GM12878 (cell line): ENCODE results near the gene ZNF30. TPM values are rescaled to one million over a fixed set of nuclear protein-coding genes. Genes with fewer than 3 reads are reported as not detected.

Source experiments
- ATAC-seq: fragments of 200-7000 bp; cut with Tn5 transposase; 3 replicates; pipeline ENCODE4 v1.9.1; 2020; ENCODE audit warnings: mild to moderate bottlenecking, moderate library complexity
- BruUV-seq: library from RNA; stranded (reverse); fragments of 400-500 nt; replicated peaks from 2 replicates; lab custom pipeline; 2021; lab: Mats Ljungman, UMichigan
- CTCF ChIA-PET: fragments of 300-600 bp; sonication (Branson Sonifier 250); formaldehyde crosslinking; extraction: SDS; loops from one replicate; lab custom pipeline; 2021; ENCODE audit warnings: inconsistent platforms; lab: Yijun Ruan, JAX
- POLR2A ChIA-PET: fragments of 350-600 bp; formaldehyde crosslinking; extraction: SDS; loops from one replicate; lab custom pipeline; 2021; ENCODE audit warnings: inconsistent platforms; lab: Charles Lee
- RAD21 ChIA-PET: fragments of 300-600 bp; sonication (Branson Sonifier 250); formaldehyde crosslinking; loops from one replicate; lab custom pipeline; 2023; ENCODE audit warnings: antibody characterized with exemption; ENCODE audit not compliant: unreplicated experiment; lab: Charles Lee
- SMC1A ChIA-PET: fragments of 300-600 bp; sonication (Branson Sonifier 250); formaldehyde crosslinking; loops from one replicate; lab custom pipeline; 2023; ENCODE audit not compliant: unreplicated experiment, uncharacterized antibody; lab: Charles Lee
- DNase-seq: peaks from one replicate; pipeline ENCODE4 v3.0.0-alpha.2; 2011; ENCODE audit warnings: low read depth, low spot score
- FAIRE-seq: peaks from 3 replicates; lab custom pipeline; 2011; peaks lifted over from hg19 to GRCh38; lab: Jason Lieb, UNC
- H2AFZ ChIP-seq: 2 replicates; pipeline ENCODE4 v1.6.0; 2011; ENCODE audit warnings: low read depth, low read length, control low read depth; ENCODE audit not compliant: control insufficient read depth
- H3K27ac ChIP-seq: 2 replicates; pipeline ENCODE4 v1.5.1; 2011; ENCODE audit warnings: control low read depth; ENCODE audit not compliant: control insufficient read depth, insufficient read depth
- H3K27me3 ChIP-seq, 2 experiments: replicated peaks in 1 of 2; 2 replicates each; pipeline versions ENCODE4 v1.6.0 to v1.6.1; 2011; ENCODE audit warnings: low read length in 1 of 2; ENCODE audit not compliant: control insufficient read depth in 2 of 2, insufficient read depth in 2 of 2
- H3K36me3 ChIP-seq, 2 experiments: 2 replicates each; pipeline ENCODE4 v1.5.1; 2011; ENCODE audit warnings: low read length in 1 of 2; ENCODE audit not compliant: control insufficient read depth in 2 of 2, insufficient read depth in 2 of 2
- H3K4me1 ChIP-seq: 2 replicates; pipeline ENCODE4 v1.6.1; 2011; ENCODE audit warnings: mild to moderate bottlenecking, low read length, moderate library complexity, mixed read lengths; ENCODE audit not compliant: control insufficient read depth, insufficient read depth
- H3K4me2 ChIP-seq: 2 replicates; pipeline ENCODE4 v1.6.0; 2011; ENCODE audit warnings: control low read depth; ENCODE audit not compliant: control insufficient read depth, insufficient read depth
- H3K4me3 ChIP-seq: fragments of 200-600 bp; sonication (generic); 2 replicates; pipeline ENCODE4 v1.5.1; 2016
- H3K79me2 ChIP-seq: 2 replicates; pipeline ENCODE4 v1.6.0; 2011; ENCODE audit warnings: low read length; ENCODE audit not compliant: control insufficient read depth, insufficient read depth
- H3K9ac ChIP-seq: 2 replicates; pipeline ENCODE4 v1.8.0; 2011; ENCODE audit warnings: low read length, control low read depth, mixed read lengths; ENCODE audit not compliant: control insufficient read depth, insufficient read depth
- H3K9me3 ChIP-seq: replicated peaks from 3 replicates; pipeline ENCODE4 v1.5.1; 2011; ENCODE audit warnings: mild to moderate bottlenecking, low read length; ENCODE audit not compliant: control insufficient read depth, insufficient read depth
- H4K20me1 ChIP-seq: 2 replicates; pipeline ENCODE4 v1.6.0; 2011; ENCODE audit not compliant: control insufficient read depth, insufficient read depth
- BHLHE40 ChIP-seq, 2 experiments: fragments of 450-650 bp in 1 of 2; IDR thresholded peaks; 2 replicates each; pipeline ENCODE4 v1.6.1; 2011 to 2017; ENCODE audit warnings: low read depth in 2 of 2, borderline replicate concordance in 1 of 2, improper control_type of control experiment in 1 of 2, low read length in 1 of 2, mild to moderate bottlenecking in 1 of 2
- ETV6 ChIP-seq, 2 experiments: fragments of 450-650 bp in 1 of 2; IDR thresholded peaks in 1 of 2; conservative IDR thresholded peaks in 1 of 2; 2 replicates each; pipeline ENCODE4 v1.6.1; 2014; ENCODE audit warnings: antibody characterized with exemption in 1 of 2, borderline replicate concordance in 1 of 2, low read depth in 1 of 2, mild to moderate bottlenecking in 1 of 2, moderate library complexity in 1 of 2
- HCFC1 ChIP-seq: fragments of 150-350 bp; IDR thresholded peaks from 2 replicates; pipeline ENCODE4 v1.6.1; 2014; ENCODE audit warnings: low read length
- IKZF2 ChIP-seq, 2 experiments: fragments of 450-650 bp; IDR thresholded peaks; 2 replicates each; pipeline ENCODE4 v1.6.1; 2017; ENCODE audit warnings: mild to moderate bottlenecking in 2 of 2, moderate library complexity in 2 of 2
- MTA2 ChIP-seq: fragments of 450-650 bp; IDR thresholded peaks from 2 replicates; pipeline ENCODE4 v1.6.1; 2016; ENCODE audit warnings: low read depth, mild to moderate bottlenecking, moderate library complexity
- MXI1 ChIP-seq: fragments of 150-350 bp; IDR thresholded peaks from 2 replicates; pipeline ENCODE4 v1.6.1; 2011; ENCODE audit warnings: low read depth, mild to moderate bottlenecking, inconsistent platforms, low read length, improper control_type of control experiment
- NBN ChIP-seq: fragments of 450-650 bp; IDR thresholded peaks from 2 replicates; pipeline ENCODE4 v1.6.1; 2016
- SMAD5 ChIP-seq: IDR thresholded peaks from 2 replicates; pipeline ENCODE4 v1.6.1; 2016; ENCODE audit warnings: antibody characterized with exemption, low read depth
- ZNF217 ChIP-seq: fragments of 450-650 bp; IDR thresholded peaks from 2 replicates; pipeline ENCODE4 v1.6.1; 2017; ENCODE audit warnings: antibody characterized with exemption, mild to moderate bottlenecking
- ZNF622 ChIP-seq: fragments of 450-650 bp; IDR thresholded peaks from 2 replicates; pipeline ENCODE4 v1.6.1; 2017; ENCODE audit warnings: mild to moderate bottlenecking, inconsistent platforms
- WGBS: methylation state at CpG from one replicate; pipeline ENCODE4 v1.1.6; 2016; ENCODE audit warnings: low lambda C conversion rate; ENCODE audit not compliant: insufficient replicate concordance, insufficient coverage; ENCODE audit errors: missing lambda C conversion rate; 5-methylcytosine and 5-hydroxymethylcytosine counted together
- in situ Hi-C: fragments of 300-500 bp; cut with MboI; formaldehyde crosslinking; loops from 9 replicates; pipeline ENCODE4 v1.14.3; 2018; ENCODE audit warnings: mixed read lengths
- intact Hi-C: fragments of 100-400 bp; cut with micrococcal nuclease; formaldehyde crosslinking; loops from one replicate; pipeline ENCODE4 v1.14.2; 2022; ENCODE audit not compliant: unreplicated experiment
- polyA plus RNA-seq, 11 experiments: library from polyadenylated mRNA; depleted of rRNA in 4 of 11; unstranded in 6 of 11; stranded (reverse) in 5 of 11; fragments of >200 nt; fragmentation: Nextera tagmentation in 4 of 11; fragmentation: Illumina TruSeq in 1 of 11; extraction: Ambion mirVana in 4 of 11; extraction: Trizol in 1 of 11; gene quantifications; 1 replicate in 1 of 11; 2 replicates in 10 of 11; pipeline versions ENCODE4 v1.2.1 to v1.2.3, GENCODE V29; 2011 to 2016; ENCODE audit warnings: inconsistent platforms in 2 of 11, missing spikeins in 2 of 11, low read depth in 1 of 11
- total RNA-seq, 4 experiments: library from RNA; depleted of rRNA in 3 of 4; stranded (reverse); fragments of >200 nt in 3 of 4; fragmentation: Illumina TruSeq in 1 of 4; extraction: Trizol in 1 of 4; gene quantifications; 2 replicates each; pipeline versions ENCODE4 v1.2.1 to v1.2.3, GENCODE V29; 2013 to 2021

The ZNF30 gene
- total and polyA plus RNA-seq, 10 of the 15 experiments (the other 5 are each of a cell fraction or from before 2014, with no cell fraction given) = 0.85 to 2.3 (median 1.3) TPM

- SMC1A ChIA-PET = no interaction called here
- ATAC-seq (no peak), DNase-seq (no peak), FAIRE-seq (no peak)
- Histone ChIP-seq H3K4me1 (no peaks in the 10 kb centered on the region), H3K9ac (no peak overlapping the region), H3K4me3 (no peak overlapping the region), H3K9me3 (peaks cover 8% of the 10 kb centered on the region), H3K79me2 (no peaks in the 10 kb centered on the region), H3K4me2 (no peak overlapping the region), H4K20me1 (no peaks in the 10 kb centered on the region), H3K27ac (no peak overlapping the region), H3K36me3 (no peaks in the 10 kb centered on the region), H3K27me3 (no peaks in the 10 kb centered on the region), H2AFZ (no peak overlapping the region)
- intact Hi-C loops (no loop called here), in situ Hi-C loops (no loop called here)
- RAD21 ChIA-PET = no interaction called here
- WGBS = 97% methylated on average over 13 of the region's 13 CpGs
- POLR2A ChIA-PET = no interaction called here
- CTCF ChIA-PET = no interaction called here
- BruUV-seq = no TSS peak
- TF ChIP-seq SMAD5 (no peak), HCFC1 (no peak), MXI1 (no peak), IKZF2 (IDR thresholded peaks at IDR 0.05) (no peak), NBN (no peak)
Observed at GRCh38 chr19:34943861-34944573, 17.3 kb downstream of the ZNF30 start.

DNA sequence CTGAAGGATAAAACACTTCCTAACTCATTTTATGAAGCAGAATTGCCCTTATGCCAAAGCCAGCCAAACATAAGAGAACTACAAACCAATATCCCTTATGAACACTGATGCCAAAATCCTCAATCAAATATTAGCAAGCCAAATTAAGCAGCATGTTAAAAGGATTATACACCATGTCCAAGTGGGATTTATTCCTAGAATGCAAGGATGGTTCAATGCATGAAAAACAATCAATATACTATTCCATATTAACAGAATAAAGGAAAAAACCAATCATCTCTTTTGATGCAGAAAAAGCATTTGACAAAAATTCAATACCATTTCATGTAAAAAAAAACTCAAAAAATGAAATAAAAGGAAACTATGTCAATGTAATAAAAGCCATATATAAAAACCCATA is 26.4 kb downstream of the ZNF30 start:
- H3K79me2 ChIP-seq = no peaks in the 10 kb centered on the region
- H3K27ac ChIP-seq = no peak overlapping the region
- H3K4me1 ChIP-seq = no peaks in the 10 kb centered on the region
- no peak for FAIRE-seq
- peaks cover 18% of the 10 kb centered on the region for H3K9me3 ChIP-seq
- no peak overlapping the region for H3K9ac ChIP-seq
- no peak for ATAC-seq
- TF ChIP-seq BHLHE40 (IDR thresholded peaks at IDR 0.05; ENCODE audit: borderline replicate concordance in 1 of 2, low read depth in 2 of 2, low read length in 1 of 2) = no peak
- TF ChIP-seq ZNF217 = no peak
- no peak for TF ChIP-seq ETV6 (conservative IDR thresholded peaks at IDR 0.05 in 1 of 2, IDR thresholded peaks at IDR 0.05 in 1 of 2; ENCODE audit: borderline replicate concordance in 1 of 2, low read depth in 1 of 2)
- TF ChIP-seq MTA2 = no peak
- no peak for TF ChIP-seq ZNF622
- no peak overlapping the region for H2AFZ ChIP-seq
- in situ Hi-C loops = loop anchor here (25.0 kb wide), 1 partner anchor 1409 kb away; no protein-coding TSS in a partner anchor
- BruUV-seq = no TSS peak
- H4K20me1 ChIP-seq = no peaks in the 10 kb centered on the region
- peaks cover 0 to 2% of the 10 kb centered on the region in 2 experiments; a peak in 1 of 4 replicates for H3K36me3 ChIP-seq
- no peaks in the 10 kb centered on the region for H3K27me3 ChIP-seq
- RAD21 ChIA-PET = no interaction called here
- CTCF ChIA-PET = no interaction called here
- intact Hi-C loops = no loop called here
- SMC1A ChIA-PET = no interaction called here
- no peak overlapping the region for H3K4me2 ChIP-seq
- POLR2A ChIA-PET = no interaction called here
- H3K4me3 ChIP-seq = no peak overlapping the region
- no peak for DNase-seq
